Ecto neural progenitor cell (in vitro differentiated cells): ENCODE results near the gene PPM1A.

ENCODE experiments used
- DNase-seq: peaks from one replicate; pipeline ENCODE4 v3.0.0-alpha.2; 2018; ENCODE audit warnings: low spot score

Gene PPM1A

DNA sequence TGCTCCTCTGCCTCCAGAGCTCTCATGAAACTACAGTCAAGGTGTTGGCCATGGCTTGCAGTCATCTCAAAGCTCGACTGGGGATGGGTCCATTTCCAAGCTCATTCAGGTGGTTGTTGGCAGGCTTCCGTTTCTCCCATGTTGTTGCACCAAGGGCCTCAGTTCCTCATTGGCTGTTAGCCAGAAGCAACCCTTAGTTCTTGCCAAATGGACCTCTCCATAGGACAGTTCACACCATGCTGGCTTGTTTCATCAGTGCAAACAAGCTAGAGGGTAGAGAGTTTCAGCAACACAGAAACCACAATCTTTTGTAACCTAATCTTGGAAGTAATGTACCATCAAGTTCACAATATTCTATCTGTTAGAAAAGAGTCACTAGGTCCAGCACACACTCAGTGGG, 22.7 kb upstream of the PPM1A start:
- no peak for DNase-seq

DNA sequence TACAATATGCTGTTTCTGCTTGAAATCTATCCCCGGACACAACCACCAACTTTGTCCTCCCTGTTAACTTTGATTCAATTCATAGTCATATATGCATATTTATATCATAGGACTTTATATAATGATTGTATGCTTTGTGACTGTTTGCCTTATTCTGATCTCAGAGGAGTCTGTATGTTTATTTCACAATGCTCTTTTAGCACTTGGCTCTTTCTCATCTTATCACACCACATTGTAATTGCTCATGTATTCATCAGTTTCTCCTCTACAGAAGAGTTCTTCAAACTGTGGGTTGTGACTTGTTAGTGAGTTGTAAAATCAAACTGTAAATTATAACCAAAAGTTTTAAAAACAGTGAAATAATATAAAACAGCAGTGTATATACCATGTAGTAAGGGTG, 21.7 kb upstream of the PPM1A start:
- no peak for DNase-seq

DNA sequence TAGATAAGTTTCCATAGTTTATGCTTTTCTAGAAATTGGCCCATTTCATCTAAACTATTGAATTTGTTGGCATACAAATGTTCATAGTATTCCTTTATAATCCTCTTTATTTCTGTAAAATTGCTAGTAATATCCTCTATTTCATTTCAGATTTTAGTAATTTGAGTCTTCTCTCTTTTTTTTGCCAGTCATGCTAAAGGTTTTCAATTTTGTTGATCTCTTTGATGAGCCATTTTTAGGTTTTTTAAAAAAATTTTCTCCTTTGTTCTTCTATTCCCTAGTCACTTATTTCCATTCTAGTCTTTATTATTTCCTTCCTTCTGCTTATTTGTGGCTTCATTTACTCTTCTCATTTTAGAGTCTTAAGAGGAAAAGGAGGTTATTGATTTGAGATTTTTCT, 19.4 kb upstream of the PPM1A start:
- DNase-seq = no peak

DNA sequence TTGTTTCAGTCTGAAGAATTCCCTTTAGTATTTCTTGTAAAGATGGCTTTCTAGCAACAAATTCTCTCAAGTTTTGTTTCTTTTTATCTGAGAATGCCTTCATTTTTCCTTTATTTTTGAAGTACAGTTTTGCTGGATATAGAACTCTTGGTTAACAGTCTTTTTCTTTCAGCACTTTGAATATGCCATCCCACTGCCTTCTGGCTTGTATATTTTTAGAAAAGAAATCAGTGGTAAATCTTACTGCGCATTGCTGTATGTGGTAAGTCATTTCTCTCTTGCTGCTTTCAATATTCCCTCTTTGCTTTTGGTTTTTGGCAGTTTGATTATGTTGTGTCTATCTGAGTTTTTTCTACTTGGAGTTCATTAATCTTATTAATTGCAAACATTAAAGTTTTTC, 16.8 kb upstream of the PPM1A start:
- no peak for DNase-seq

DNA sequence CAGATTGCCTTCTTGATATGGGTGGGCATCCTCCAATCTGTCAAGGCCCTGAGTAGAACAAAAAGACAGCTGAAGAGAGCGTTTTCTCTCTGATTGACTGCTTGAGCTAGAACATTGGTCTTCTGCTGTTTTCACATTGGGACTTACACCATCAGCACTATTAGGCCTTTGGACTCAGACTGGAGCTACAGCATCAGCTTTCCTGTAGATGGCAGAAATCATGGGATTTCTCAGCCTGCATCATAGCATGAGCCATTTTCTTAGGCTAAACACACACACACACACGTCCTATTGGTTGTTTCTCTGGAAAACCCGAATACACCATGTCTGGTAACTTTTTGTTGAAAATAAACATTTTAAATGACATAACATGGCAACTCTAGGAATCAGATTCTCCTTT, 15.8 kb upstream of the PPM1A start:
- no peak for DNase-seq

DNA sequence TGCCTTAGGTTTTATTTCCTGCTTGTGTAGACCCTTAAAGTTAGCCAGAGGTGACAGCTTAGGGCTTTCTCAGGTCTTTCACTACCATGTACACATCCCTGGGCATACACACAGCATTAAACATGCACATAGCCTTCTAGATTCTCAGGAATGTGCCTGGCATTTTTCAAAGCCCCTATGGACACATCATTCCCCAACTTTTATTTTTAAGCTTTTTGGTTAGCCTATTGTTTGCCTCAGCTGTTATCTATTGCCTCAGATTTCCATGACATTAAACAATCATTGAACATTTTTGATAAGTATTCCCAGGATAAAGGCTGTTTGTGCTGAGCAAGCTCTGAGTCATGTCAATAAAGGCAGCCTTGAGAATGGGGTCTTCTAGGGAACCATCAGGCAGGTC, 15.1 kb upstream of the PPM1A start:
- DNase-seq = no peak

DNA sequence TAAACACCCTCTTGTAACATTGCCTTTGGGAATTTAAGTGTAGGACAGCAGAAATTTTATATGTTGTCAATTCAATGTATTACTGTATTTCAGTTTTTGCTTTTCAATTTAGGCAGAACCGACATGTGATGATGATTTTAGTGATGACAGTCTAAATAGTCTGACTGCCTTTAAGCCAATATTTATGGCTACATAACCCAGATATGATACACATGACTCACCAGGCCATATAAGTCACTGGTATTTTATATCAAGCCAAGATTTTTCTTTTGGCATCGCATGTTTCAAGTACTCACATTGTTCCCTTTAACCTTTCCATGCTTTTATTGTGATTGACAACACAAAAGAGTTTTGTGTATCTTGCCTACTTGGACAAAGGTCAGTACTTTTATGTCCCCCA, 13.6 kb upstream of the PPM1A start:
- no peak for DNase-seq

DNA sequence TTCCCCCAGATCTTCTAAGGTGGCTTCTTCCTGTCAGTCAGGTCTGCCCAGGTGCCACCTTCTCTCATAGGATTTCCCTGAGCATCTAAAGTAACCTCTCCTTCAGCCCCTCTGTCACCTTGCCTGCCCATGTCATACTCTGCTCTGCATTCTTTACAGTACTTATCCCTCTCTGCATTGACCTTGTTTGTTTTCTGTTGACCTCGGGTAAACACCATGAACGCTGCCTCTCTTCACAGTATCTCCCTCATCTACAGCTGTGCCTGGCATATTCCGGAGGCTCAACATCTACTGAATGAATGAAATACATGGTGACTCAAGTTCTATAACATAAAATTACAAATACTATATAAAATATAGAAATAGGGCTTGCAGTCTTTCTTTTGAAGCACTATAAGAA, 10.1 kb upstream of the PPM1A start:
- no peak for DNase-seq

DNA sequence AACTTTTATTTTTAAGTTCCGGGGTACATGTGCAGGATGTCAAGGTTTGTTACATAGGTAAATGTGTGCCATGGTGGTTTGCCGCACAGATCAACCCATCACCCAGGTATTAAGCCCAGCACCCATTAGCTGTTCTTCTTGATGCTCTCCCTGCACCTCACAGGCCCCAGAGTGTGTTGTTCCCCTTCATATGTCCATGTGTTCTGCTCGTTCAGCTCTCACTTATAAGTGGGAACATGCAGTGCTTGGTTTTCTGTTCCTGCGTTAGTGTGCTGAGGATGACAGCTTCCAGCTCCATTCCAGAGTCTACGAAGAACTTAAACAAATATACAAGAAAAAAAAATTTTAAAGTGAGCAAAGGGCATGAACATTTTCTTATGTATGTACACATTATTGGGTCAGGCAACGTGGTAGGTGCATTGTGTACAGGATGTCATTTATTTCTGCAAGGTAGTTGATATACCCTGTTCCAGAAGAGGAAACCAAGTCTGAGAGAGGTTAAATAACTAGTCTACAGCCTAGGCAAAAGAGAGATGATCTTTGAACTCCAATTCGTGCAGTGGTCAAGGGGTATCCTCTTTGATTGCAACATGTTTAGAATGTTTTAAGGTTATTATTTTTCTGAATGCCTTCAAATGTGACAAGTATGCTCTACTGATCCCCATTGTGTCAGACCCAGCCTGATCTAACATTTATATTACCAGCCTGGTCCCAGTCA, 8.7 kb upstream of the PPM1A start:
- DNase-seq = no peak

DNA sequence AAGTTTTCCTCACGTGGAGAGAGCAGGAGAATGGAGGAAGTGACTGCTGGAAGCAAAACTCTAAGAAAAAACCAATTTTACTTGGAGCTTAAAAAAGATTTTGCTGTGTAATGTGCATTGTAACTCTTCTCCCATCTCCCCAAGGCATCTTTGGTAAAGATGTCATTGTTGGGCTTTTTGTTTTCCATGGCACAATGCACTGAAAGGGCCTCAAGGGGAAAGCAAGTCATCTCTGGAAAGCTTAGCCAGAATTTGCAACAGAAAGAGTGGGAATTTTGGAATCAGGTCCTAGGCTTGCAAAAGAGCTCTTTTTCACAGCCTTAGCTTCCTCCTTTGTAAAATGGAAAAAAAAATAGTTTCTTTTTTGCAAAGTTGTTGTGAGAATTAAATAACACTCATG, 7.9 kb upstream of the PPM1A start:
- no peak for DNase-seq

DNA sequence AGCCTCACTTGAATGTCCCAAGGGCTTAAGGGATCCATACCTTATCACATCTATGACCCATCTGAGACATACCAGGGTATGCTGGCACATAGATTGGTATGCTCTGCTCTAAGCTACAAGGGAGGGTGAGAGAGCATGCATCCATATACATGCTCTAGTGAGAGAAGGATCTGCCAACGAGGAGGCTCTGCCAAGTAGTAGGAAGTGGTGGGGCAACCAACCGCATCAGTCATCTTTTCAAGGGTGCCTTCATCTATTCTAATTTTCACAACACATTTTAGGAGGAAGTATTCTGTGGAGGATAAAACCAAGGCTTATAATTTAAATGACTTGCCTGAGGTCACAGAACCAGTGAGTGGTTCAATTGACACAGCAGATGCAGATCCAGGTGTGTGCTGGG, 6.6 kb upstream of the PPM1A start:
- DNase-seq = no peak

DNA sequence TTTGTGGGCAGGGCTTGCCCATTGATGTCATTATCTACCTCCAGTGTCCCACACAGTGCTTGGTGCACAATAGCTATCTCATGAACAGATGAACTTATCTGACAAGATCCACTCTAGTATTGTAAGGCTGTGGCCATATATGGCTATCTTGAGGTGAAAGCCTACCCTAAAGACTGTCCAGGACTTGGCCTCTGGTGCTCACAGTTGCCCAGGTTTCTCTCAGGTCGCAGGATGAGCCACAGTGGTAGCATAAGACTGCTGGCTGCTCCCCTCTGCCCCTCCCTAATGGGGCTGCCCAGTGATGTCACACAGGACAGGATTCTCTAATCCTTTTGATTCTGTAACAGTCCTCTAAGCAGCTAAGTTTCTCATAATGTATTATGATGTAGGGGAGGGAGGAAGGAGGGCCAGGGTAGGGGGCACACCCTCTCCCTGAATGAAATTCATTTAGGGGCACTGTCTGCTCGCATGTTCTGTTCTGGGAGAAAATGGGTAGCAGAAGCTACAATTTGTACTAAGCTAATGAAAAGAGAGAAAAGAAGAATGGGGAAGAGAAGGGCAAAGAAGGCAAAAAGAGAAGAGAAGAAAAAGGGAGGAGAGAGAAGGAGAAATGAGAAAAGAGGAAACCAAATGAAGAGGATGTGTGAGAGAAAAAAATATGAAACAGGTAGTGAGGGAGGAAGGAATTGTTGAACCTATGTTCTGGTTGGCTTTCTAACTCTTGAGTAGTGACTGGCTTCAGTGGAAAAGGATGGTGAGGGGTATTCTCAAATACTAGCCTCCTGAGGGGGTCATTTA, 3.4 kb upstream of the PPM1A start:
- DNase-seq = no peak

DNA sequence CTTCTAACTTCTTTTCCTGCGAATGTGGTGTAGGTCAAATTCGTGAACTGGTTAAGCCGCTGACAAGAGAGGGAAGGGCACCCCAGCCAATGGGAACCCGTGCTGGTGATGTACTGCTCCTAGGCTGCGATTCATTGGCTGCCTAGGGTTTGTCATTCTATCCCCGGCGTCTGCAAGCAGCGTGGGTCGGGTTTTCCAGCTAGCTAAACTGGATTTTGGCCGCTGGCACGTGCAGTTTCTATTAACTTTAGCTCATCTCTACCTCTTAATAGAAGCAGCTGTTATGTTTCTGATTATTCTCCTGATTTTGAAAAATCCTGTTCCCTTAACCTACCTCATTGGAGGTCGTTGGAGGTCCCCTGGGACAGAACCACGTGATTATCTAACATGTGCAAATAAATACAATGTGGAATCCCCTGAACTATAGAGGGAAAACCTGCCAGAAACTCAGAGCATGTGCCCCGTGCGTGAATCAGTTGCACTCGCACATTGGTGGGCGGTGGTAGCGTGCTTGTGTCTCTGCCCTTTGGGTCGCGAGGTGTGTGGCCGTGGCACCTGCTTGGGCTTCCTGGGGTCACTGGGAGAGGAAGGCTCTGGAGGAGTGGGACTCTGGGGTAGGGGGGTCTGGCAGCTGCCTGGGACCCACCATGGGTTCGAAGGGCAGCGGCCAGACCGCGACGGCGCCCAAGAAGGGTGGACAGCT, 876 bp upstream of the PPM1A start:
- DNase-seq = peak; percentile 92

DNA sequence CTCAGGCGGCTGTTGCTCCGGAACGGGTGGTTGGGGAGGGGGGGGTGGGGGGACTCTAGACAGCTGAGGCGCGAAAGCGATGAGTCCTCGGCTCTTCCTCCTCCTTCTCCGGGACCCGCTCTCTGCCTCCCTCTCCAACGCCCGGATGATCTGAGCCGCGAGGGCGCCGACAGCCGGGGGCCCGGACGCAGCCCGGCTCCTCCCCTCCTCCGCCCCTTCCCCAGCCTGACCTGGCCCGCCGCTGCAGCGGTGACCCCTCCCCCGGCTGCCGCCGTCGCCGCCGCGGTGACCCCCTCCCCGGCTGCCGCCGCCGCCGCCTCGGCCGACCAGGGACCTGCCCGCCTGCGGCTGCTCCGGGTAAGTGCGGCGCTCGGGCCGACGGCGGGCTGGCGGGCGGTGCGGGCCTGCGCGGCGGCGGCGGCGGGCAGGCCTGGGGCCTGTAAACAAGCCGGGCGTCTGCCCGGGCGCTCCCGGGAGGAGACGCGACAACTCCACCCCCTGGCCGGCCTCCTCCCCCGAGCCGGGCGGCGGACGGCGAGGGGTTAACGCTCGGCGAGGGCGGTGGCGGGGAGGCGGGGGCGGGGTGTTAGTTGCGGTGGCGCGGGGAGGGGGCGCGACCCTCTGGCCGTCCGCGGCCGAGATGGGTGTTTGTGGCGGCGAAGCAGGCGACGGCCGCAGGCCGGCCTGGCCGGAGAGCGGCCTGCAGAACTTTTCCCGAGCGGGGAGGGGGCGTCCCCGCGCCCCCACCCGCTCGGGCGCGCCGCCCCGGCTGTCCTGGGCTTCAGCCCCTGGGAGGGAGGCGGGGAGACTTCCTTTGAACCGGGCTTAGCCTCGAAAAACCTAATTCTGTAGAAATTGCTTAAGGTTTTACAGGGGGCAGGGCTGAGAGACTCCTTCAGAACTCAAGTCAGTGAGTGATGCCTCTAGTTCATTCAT, 568 bp downstream of the PPM1A start:
- DNase-seq = peak; percentile 89

DNA sequence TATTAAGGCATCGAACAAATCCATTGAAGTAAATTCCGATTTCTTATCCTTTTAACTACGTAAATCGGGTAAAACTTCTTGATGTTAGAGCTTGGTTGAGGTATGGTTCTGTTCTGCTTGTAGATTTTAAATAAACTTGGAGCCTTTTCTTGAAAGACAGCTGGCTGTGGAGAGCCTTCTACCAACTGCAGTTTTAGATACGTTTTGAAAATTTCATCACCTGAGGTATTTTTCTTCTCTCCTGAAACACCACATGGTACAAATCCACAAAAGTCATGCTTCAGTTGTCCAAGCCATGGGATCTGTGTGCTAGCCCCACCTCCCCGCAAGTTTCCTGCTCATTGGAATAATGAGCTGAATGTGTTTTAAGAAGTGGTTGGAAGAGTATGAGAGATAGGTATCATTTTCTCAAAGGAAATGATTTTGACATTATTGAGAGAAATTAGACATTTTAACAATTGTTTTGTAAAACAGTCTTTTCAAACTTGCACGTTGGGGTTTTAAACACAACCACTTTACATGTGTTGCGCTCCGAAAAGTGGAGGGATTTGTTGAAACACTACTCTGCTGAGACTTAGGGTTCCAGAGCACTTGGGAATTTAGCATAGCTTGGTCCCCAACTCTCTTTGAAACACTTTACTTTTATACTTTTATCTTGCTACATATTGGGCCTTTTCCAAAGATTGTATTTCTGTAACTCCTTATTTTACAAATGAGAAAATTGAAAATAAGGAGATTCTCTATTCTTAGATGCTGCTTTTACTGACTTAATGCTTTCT, 1.4 kb downstream of the PPM1A start:
- DNase-seq = no peak

DNA sequence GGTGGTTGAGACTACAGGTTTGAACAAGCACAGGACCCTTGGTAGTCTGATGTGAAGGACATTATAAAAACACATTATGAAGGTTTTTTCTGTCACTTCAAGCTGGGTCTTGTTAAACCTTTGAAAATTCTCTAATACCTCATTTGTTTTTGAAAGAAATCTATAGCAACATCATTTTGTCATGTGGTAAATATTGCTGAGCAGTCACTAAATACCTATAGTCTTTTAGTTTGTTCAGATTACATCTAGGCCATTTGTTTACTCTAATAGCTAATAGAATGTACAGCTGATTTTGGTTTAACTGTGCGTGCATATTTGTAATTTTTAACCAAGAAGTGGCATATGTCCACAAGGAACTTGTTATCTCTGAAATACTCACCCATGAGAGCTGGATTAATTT, 2.9 kb downstream of the PPM1A start:
- no peak for DNase-seq

DNA sequence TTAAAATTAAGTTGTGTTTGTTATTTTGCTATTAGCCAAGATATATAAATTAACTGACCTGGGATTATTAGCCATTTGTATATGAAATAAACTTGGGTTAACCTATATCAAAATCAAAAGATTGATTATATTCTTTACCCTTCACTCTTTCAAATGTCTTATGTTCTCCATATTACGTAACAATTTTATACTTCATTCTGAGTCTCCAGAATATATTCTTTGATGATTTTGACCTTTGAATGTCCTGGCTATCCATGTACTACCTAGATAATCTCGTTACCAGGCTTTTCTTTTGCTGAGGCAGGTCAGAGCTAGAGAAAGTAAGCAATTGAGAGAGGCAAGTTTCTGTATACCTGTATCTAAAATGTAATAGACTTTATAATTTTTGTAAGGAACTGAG, 3.6 kb downstream of the PPM1A start:
- DNase-seq = no peak

DNA sequence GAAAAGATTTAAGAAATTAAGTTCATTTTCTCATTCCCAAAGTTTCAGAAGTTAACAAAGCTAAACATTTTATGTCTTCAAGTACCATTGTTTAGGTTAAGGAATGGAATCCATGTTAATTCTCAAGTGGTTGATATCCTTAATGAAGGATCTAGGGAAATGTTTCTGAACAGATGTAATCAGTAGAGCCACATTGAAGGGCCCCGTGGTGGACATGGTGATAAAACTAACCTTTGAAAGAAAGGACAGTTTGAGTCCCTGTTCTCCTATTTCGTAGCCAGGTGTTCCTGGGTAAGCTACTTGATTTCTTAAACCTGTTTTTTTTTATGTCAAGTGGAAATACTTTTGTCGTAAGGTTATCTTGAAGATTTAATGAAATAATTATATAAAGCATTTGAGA, 4.6 kb downstream of the PPM1A start:
- no peak for DNase-seq

DNA sequence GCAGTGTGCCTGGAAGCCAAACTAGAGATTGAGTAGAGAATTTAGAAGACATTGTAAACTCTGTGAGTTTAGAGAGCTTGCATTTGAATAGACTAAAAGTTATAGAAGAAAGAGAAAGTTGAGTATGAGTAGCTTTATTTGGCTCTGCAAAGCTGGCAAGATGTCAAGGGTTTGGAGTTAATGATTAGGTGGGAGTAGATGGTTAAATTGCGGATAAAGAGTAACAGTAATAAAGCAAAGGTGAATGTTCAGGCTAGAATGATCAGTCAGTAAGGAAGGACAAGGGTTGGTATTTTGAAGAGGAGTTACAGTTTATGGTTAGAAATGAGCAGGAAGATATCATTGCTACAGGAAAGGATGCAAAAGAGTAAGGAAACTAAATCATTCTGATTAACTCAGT, 5.2 kb downstream of the PPM1A start:
- DNase-seq = no peak

DNA sequence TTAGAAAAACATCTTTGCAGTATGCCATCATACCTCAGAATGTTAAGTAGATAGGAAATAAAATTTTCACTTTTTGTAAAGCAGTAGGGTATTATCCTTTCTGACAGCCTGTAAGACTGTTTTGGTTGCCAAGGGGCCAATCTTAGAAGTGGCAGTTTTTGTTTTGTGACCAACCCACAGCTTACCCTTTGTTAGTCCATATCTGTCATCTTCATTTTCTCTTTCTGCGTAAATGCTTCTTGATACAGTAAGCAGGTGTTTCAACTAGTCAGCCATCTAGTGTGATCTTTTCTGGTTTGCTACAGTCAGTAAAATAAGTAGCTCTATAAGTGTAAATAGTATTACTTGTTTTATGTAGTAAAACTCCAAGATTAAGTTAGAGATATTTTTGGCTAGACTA, 8.8 kb downstream of the PPM1A start:
- no peak for DNase-seq

DNA sequence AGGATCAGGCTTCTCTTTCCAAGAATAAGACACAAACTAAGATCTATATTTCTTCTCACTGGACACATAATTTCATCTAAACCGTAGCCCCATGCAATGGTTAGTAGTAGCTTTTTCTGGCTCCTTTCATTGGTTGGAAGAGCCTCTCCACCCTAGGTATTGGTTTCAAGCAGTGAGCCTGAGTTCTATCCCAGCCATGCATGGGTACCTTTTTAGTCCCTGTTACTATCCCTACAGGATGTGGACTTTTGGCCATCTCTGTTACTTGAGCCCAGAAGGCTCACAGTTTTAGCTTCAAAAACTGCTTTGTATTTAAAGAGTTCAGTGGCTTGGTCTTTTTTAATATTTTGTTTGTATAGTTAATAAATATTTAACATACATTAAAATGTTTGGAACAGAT, 16.1 kb downstream of the PPM1A start:
- DNase-seq = no peak
